Activated T-cell treated with anti-CD3 and anti-CD28 coated beads for 24 hours (primary cell): Measurements from ENCODE around the gene ATP6AP2.
"Not testable (repeated sequence)": the region's sequence is repeated elsewhere in the genome, so short reads cannot be mapped to it uniquely, and the experiment has no call there.

ENCODE experiments used
- DNase-seq: peaks from one replicate; pipeline ENCODE4 v3.0.0-alpha.2; 2020; ENCODE audit warnings: low read depth

ATP6AP2 gene

GRCh38 chrX:40575411-40575810 is 5.4 kb upstream of the ATP6AP2 start:
- DNase-seq, result not testable (repeated sequence)

- DNase-seq, result no peak
Measured at GRCh38 chrX:40576291-40576690, 4.5 kb upstream of the ATP6AP2 start.

GRCh38 chrX:40578039-40578695 is 2.6 kb upstream of the ATP6AP2 start:
- DNase-seq, result no peak

- no peak for DNase-seq
Measured at GRCh38 chrX:40579141-40579540, 1.6 kb upstream of the ATP6AP2 start.

- no peak for DNase-seq
Measured at GRCh38 chrX:40579900-40580536, 752 bp upstream of the ATP6AP2 start.

- DNase-seq, result no peak
Measured at GRCh38 chrX:40581336-40581920, 658 bp downstream of the ATP6AP2 start.

GRCh38 chrX:40582178-40582577 is 1.4 kb downstream of the ATP6AP2 start:
- not testable (repeated sequence) for DNase-seq

- DNase-seq, result no peak
Measured at GRCh38 chrX:40582811-40583210, 2.0 kb downstream of the ATP6AP2 start.

- not testable (repeated sequence) for DNase-seq
Measured at GRCh38 chrX:40587623-40588022, 6.9 kb downstream of the ATP6AP2 start.

- DNase-seq, result not testable (repeated sequence)
Measured at GRCh38 chrX:40589616-40590321, 9.0 kb downstream of the ATP6AP2 start.

- no peak for DNase-seq
Measured at GRCh38 chrX:40603446-40603845, 22.7 kb downstream of the ATP6AP2 start.

- no peak for DNase-seq
Measured at GRCh38 chrX:40607381-40607780, 26.6 kb downstream of the ATP6AP2 start.

- DNase-seq, result no peak
Measured at GRCh38 chrX:40612511-40612910, 31.7 kb downstream of the ATP6AP2 start.

GRCh38 chrX:40615976-40616375 is 35.2 kb downstream of the ATP6AP2 start:
- DNase-seq, result no peak

- no peak for DNase-seq
Measured at GRCh38 chrX:40617566-40617965, 36.8 kb downstream of the ATP6AP2 start.

GRCh38 chrX:40622479-40623138 is 41.8 kb downstream of the ATP6AP2 start:
- DNase-seq, result no peak

GRCh38 chrX:40623139-40623536 is 42.4 kb downstream of the ATP6AP2 start, which contains the start of gene MPC1L:
Gene MPC1L, plus strand, starts transcription at chrX:40623428. Its CDS starts 138 bp downstream, at chrX:40623566.
- no peak for DNase-seq

GRCh38 chrX:40623665-40624064 is 42.9 kb downstream of the ATP6AP2 start:
- DNase-seq, result no peak

- no peak for DNase-seq
Measured at GRCh38 chrX:40625294-40625693, 44.5 kb downstream of the ATP6AP2 start.

- no peak for DNase-seq
Measured at GRCh38 chrX:40628506-40628905, 47.7 kb downstream of the ATP6AP2 start.

GRCh38 chrX:40632199-40632598 is 51.4 kb downstream of the ATP6AP2 start:
- DNase-seq, result no peak

GRCh38 chrX:40637687-40638086 is 56.9 kb downstream of the ATP6AP2 start:
- DNase-seq, result no peak
